KMS-11 (cell line): ENCODE measurements around the gene RHOC.

Source experiments
- H2AFZ ChIP-seq: fragments of 200-600 bp; sonication (generic); 2 replicates; pipeline ENCODE4 v1.6.1; 2016; ENCODE audit warnings: antibody characterized with exemption, mixed run types, low read depth
- H3K27ac ChIP-seq: fragments of 200-600 bp; sonication (generic); 2 replicates; pipeline ENCODE4 v1.6.1; 2016; ENCODE audit warnings: mild to moderate bottlenecking, mixed run types
- H3K27me3 ChIP-seq: fragments of 200-600 bp; sonication (generic); 2 replicates; pipeline ENCODE4 v1.6.1; 2017; ENCODE audit warnings: mild to moderate bottlenecking, low read depth, mixed run types, moderate library complexity; ENCODE audit not compliant: insufficient read depth
- H3K36me3 ChIP-seq: fragments of 200-600 bp; sonication (generic); 2 replicates; pipeline ENCODE4 v1.6.1; 2017; ENCODE audit warnings: mild to moderate bottlenecking, mixed run types; ENCODE audit not compliant: insufficient read depth
- H3K4me1 ChIP-seq: fragments of 200-600 bp; sonication (generic); 2 replicates; pipeline ENCODE4 v1.6.1; 2016; ENCODE audit warnings: mild to moderate bottlenecking, low read depth, mixed run types; ENCODE audit not compliant: poor library complexity, severe bottlenecking
- H3K4me2 ChIP-seq: fragments of 200-600 bp; sonication (generic); 2 replicates; pipeline ENCODE4 v1.7.0; 2016; ENCODE audit warnings: mild to moderate bottlenecking, mixed run types
- H3K4me3 ChIP-seq: fragments of 200-600 bp; sonication (generic); IDR thresholded peaks from 2 replicates; pipeline ENCODE4 v1.6.1; 2017; ENCODE audit warnings: low read depth, low read length, mixed read lengths; ENCODE audit not compliant: insufficient read depth
- H3K79me2 ChIP-seq: fragments of 200-600 bp; sonication (generic); 2 replicates; pipeline ENCODE4 v1.6.1; 2016; ENCODE audit warnings: low read depth, mixed run types; ENCODE audit not compliant: insufficient read depth
- H3K9ac ChIP-seq: fragments of 200-600 bp; sonication (generic); 2 replicates; pipeline ENCODE4 v1.6.1; 2016; ENCODE audit warnings: mild to moderate bottlenecking, mixed run types
- H4K20me1 ChIP-seq: fragments of 200-600 bp; sonication (generic); 2 replicates; pipeline ENCODE4 v1.6.1; 2016; ENCODE audit warnings: mild to moderate bottlenecking, mixed run types; ENCODE audit not compliant: insufficient read depth
- TF ChIP-seq, protein P1 (sequence below): fragments of 200-600 bp; sonication (generic); conservative IDR thresholded peaks from 2 replicates; pipeline ENCODE4 v1.6.1; 2017; ENCODE audit warnings: low read depth, mild to moderate bottlenecking, antibody characterized with exemption, low read length, moderate library complexity, mixed read lengths

The RHOC gene

DNA sequence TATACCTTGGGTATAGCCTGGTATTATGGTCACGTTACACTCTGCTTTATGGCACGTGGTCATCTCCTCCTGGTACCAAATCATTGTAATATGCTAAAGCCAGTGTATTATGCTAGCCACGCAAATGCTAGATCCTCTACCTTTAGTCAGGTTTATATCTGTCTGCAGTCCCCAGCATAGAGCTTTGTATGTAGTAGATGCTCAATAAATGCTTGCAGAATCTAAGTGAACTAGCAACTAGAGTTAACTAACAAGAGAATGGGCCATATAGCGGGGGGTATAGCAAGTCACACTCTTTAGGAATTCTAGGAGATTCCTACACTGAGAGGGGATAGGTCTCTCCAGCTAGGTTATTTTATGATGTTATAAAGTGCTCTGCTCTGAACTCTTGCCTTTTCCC is 29.4 kb downstream of the RHOC start:
- Histone ChIP-seq H3K36me3 (no peaks in the 10 kb centered on the region), H3K4me1 (peaks cover 17% of the 10 kb centered on the region), H3K27ac (no peak overlapping the region), H4K20me1 (no peaks in the 10 kb centered on the region), H2AFZ (no peak overlapping the region), H3K27me3 (no peaks in the 10 kb centered on the region), H3K4me2 (no peak overlapping the region), H3K79me2 (no peaks in the 10 kb centered on the region), H3K9ac (no peak overlapping the region), H3K4me3 (no peak overlapping the region)
- TF ChIP-seq, protein P1, sequence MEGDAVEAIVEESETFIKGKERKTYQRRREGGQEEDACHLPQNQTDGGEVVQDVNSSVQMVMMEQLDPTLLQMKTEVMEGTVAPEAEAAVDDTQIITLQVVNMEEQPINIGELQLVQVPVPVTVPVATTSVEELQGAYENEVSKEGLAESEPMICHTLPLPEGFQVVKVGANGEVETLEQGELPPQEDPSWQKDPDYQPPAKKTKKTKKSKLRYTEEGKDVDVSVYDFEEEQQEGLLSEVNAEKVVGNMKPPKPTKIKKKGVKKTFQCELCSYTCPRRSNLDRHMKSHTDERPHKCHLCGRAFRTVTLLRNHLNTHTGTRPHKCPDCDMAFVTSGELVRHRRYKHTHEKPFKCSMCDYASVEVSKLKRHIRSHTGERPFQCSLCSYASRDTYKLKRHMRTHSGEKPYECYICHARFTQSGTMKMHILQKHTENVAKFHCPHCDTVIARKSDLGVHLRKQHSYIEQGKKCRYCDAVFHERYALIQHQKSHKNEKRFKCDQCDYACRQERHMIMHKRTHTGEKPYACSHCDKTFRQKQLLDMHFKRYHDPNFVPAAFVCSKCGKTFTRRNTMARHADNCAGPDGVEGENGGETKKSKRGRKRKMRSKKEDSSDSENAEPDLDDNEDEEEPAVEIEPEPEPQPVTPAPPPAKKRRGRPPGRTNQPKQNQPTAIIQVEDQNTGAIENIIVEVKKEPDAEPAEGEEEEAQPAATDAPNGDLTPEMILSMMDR: no peak

- TF ChIP-seq, protein P1: no peak
- H3K4me2 ChIP-seq: peak overlapping the region; percentile 95; the same call in 1 of the 2 replicates
Measured at GRCh38 chr1:112676543-112676942, 30.4 kb downstream of the RHOC start.

GRCh38 chr1:112675728-112676381 is 31.1 kb downstream of the RHOC start:
- H4K20me1 ChIP-seq: no peaks in the 10 kb centered on the region
- H3K27ac ChIP-seq: no peak overlapping the region
- H3K4me3 ChIP-seq: no peak overlapping the region
- peak overlapping the region; percentile 67 for H2AFZ ChIP-seq
- H3K9ac ChIP-seq: peak overlapping the region; percentile 85
- H3K4me1 ChIP-seq: peaks cover 20% of the 10 kb centered on the region
- no peaks in the 10 kb centered on the region for H3K36me3 ChIP-seq
- no peaks in the 10 kb centered on the region for H3K79me2 ChIP-seq
- no peaks in the 10 kb centered on the region for H3K27me3 ChIP-seq
- H3K4me2 ChIP-seq: peak overlapping the region; percentile 95
- TF ChIP-seq, protein P1: no peak

More at GRCh38 chr1:112676543-112676942, 30.4 kb downstream of the RHOC start:
- Histone ChIP-seq H3K27ac (no peak overlapping the region), H3K4me3 (no peak overlapping the region), H3K36me3 (no peaks in the 10 kb centered on the region), H3K27me3 (no peaks in the 10 kb centered on the region), H3K79me2 (no peaks in the 10 kb centered on the region), H3K4me1 (peaks cover 20% of the 10 kb centered on the region), H3K9ac (no peak overlapping the region), H2AFZ (no peak overlapping the region), H4K20me1 (no peaks in the 10 kb centered on the region)

GRCh38 chr1:112674986-112675727 is 31.8 kb downstream of the RHOC start:
- H3K4me1 ChIP-seq: peaks cover 20% of the 10 kb centered on the region
- no peak overlapping the region for H3K4me3 ChIP-seq
- peak overlapping the region; percentile 95 for H3K4me2 ChIP-seq
- H4K20me1 ChIP-seq: no peaks in the 10 kb centered on the region
- no peaks in the 10 kb centered on the region for H3K36me3 ChIP-seq
- H2AFZ ChIP-seq: peak overlapping the region; percentile 67
- no peaks in the 10 kb centered on the region for H3K79me2 ChIP-seq
- H3K9ac ChIP-seq: peak overlapping the region; percentile 85
- peak overlapping the region; percentile 64 for H3K27ac ChIP-seq
- TF ChIP-seq, protein P1: no peak
- no peaks in the 10 kb centered on the region for H3K27me3 ChIP-seq
